ENCODE results near the gene PFAS. TPM values are rescaled to one million over a fixed set of nuclear protein-coding genes. Genes with fewer than 3 reads are reported as not detected.

Gene PFAS
- total RNA-seq, 1 donor from 2014 or later = 23.7 TPM

GRCh38 chr17:8266648-8267479, 17.8 kb downstream of the PFAS start:
- no peak for DNase-seq (ENCODE audit: low read depth)

DNA sequence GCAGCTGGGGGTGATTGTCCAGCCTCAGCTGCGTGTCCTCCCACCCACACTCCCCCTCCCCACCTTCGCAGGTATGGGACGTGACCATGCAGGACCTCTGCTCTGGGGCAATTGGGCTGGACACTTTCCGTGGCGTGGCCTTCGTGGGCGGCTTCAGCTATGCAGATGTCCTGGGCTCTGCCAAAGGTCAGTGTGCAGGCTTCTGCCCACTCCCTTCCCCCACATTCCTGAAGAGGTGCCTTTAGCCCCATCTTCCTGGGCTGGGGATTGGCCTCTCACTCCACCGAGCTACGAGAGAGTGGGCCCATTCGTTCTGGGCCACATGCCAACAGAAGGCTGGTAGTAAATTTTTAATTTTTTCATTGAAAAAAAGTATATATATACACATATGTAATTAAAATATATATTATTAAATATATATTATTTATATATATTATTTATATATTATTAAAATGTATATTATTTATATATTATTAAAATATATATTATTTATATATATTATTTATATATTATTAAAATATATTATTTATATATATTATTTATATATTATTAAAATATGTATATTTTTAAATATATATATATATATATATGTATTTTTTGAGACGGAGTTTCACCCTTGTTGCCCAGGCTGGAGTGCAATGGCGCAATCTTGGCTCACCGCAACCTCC, 18.5 kb downstream of the PFAS start:
- DNase-seq (ENCODE audit: low read depth) = no peak

GRCh38 chr17:8268550-8269298, 19.6 kb downstream of the PFAS start:
- DNase-seq (ENCODE audit: low read depth) = no peak

DNA sequence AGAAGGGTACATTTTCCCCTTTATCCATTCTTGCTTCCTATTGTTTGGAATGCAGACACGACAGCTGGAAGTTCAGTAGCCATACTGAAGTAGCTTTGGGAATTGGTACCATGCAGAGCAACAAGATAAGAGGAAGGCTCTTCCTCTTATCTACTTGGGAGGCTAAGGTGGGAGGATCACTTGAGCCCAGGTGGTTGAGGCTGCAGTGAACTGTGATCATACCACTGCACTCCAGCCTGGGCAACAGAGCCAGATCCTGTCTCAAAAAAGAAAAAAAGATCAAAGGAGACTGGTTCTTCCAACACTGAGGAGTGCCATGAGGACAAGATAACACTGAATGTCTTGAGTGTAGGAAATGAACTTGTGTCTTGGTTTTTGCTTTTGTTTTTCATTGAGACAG, 23.3 kb downstream of the PFAS start:
- DNase-seq (ENCODE audit: low read depth) = no peak

- peak; percentile 89 for DNase-seq (ENCODE audit: low read depth)
These were observed 24.9 kb downstream of the PFAS start for GRCh38 chr17:8273884-8274444.

DNA sequence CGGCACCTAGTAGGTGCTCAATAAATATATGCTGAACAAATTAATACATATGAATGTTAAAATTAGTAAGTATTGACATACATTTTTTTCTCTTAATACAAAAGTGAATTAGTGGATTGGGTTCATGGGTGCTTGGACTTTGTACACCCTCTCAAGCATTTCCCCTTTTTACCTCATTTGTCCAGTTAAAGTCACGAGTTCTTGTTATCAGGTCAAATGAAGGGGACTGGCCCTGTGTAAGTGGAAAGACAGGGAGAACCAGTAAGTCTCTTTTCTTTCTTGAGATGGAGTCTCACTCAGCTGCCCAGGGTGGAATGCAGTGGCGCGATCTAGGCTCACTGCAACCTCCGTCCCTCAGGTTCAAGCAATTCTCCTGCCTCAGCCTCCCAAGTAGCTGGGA, 25.7 kb downstream of the PFAS start:
- DNase-seq (ENCODE audit: low read depth) = no peak

DNA sequence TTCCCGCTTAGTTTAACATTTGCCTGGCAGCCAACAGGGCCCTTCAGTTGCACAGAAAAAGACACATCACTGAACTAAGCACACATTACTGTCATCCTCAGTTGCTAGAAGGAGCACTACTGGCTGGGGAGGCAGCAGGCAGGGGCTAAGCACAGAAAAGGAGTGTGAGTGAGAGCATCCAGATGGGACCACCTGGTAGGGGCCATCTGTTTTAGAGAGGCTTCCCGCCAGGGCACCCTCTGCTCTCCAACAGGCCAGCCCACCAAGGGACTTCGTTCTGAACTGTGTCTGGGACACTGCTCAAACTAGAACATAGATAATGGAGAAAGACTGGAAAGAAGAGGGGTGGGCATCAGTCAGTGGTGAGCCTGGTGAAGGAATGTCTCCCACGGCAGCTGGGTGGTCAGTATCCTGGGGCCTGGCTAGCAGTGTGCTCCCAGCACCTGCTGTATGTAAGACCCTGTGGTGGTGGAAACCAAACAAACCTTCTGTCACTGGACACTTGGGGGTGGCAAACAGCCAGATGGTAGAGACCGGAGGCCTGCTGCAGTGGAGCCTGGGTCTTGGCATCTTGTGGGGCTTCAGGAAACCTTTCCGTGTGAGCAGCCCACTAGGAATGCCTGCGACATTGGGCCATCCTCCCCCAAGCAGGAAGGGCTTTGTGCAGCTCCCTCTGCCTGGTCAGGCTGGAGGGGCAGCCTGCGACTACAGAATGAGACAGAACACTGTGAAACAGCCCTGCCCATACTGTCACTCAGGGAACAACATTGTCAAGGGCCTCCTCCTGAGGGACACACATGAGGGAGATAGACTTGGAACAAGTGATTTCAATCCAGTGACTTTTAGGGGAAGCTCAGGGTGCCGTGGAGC, 26.6 kb downstream of the PFAS start:
- DNase-seq (ENCODE audit: low read depth) = no peak

DNA sequence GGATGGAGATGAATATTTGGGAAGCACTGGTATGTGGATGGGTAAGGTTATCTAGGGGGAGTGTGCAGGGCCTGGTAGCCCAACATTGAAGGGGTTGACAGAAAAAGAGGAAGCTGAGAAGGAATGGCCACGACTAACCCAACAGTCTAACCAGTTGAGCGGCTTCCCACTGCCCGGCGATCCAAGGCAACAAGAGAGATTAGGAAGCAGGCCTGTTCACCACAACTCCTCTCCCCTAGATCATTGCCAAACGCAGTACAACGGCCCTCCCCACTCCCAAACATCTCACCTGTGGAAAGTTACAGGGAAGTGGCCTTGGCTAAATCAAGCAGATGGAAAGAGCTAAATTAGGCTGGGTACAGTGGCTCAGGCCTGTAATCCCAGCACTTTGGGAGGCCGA, 28.2 kb downstream of the PFAS start:
- DNase-seq (ENCODE audit: low read depth) = no peak

GRCh38 chr17:8282345-8282744, 33.3 kb downstream of the PFAS start:
- no peak for DNase-seq (ENCODE audit: low read depth)

DNA sequence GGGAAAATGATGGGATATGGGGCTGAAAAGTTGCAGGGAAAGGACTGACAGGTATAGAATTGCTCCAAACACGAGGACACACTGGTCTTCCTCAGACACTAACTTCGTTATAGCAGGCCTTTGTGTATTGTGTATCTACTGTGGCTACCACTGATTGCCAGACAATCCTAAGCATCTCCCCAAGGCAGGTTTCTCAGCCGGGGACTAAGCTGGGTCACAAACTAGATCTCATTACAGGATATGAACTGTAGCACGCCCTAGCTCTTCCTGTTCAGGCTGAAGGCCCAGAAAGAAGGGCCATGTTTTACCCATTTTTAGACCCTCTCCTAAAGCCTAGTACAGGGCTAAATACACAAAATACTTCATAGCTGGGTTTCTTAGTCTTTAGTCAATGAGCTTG, 34.3 kb downstream of the PFAS start:
- DNase-seq (ENCODE audit: low read depth) = no peak

DNA sequence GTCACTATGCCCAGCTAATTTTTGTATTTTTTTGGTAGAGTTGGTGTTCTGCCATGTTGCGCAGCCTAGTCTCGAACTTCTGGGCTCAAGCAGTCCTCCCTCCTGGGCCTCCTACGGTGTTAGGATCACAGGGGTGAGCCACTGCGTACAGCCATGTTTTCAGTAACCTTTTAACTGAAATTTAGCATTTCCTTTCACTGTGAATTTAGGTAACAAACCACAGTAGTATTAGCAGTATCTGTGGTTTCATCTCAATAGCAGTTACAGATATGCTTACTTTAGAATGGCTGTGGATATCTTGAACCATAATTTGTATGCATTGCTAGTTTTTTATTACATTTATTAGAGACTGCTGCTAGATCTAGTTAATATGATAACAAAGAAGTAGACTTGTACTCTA, 35.0 kb downstream of the PFAS start:
- no peak for DNase-seq (ENCODE audit: low read depth)

DNA sequence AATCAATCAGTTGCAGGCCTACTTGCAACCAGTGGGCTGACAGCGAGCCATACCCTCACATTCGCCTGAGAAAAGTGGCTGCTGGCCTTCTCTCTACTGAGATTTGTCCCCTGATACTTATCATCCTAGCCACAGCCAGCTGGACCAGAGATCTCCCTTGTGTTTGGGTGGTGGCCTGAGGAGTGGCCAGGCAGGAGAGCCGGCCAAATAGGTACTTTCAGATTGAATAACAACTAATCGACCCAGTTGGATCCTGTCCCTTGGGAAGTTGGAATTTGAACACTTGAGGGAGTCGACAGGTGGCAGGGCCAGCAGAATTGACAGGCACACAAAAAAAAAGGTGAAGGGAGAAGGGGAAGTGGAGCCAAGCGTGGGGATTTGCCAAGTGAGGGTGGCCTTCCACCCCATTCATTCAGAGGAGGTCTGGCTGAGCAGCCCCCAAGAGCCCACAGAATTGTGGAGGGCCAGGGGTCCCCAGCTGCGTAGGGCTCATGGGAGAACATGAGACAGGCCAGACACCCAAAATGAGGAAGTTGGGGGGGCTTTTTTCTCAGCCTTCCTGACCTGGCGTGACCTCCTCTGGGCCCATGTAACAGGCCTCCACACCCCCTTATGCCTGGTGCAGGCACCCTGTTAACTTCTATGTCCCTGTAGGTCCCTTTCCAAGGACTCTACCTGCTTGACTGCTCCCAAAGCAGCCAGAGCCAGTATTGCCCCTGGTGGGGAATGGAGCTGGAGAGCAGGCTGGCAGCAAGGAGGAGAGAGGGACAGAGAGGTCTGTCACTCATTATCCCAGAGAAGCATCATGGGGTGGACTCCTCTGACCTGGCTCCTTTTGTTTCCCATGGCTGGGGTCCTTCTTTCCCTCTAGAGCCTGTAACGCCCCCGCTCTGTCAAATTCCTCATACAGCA, 36.4 kb downstream of the PFAS start:
- no peak for DNase-seq (ENCODE audit: low read depth)

GRCh38 chr17:8287651-8288335, 38.7 kb downstream of the PFAS start:
- DNase-seq (ENCODE audit: low read depth) = no peak

- peak; percentile 69 for DNase-seq (ENCODE audit: low read depth)
These were observed 39.4 kb downstream of the PFAS start, which contains the start of gene RANGRF for GRCh38 chr17:8288336-8289102. RANGRF (plus strand) TSS chr17:8288670; CDS start chr17:8288789, 119 bp downstream.

- no peak for DNase-seq (ENCODE audit: low read depth)
These were observed 40.0 kb downstream of the PFAS start for GRCh38 chr17:8289103-8289397.

DNA sequence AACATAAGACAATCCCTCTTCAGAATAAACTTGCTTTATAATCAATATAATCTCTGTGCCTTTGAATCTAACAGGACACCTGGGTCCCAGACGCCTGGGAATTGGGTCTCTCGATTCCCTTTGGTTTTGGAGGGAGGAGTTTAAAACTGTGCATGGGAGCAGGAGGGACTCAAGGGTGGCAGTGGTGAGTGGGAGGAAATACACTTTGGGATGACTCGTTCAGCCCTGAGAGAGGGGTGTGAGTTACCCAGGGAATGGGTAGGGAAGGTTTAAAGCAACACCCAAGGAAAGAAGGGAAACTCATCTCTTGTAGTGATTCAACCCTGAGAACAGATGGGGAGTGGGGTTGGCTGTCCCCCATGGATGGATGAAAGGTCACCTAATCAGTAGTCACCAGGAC, 41.0 kb downstream of the PFAS start:
- peak; percentile 7 for DNase-seq (ENCODE audit: low read depth)

- no peak for DNase-seq (ENCODE audit: low read depth)
These were observed 43.7 kb downstream of the PFAS start for GRCh38 chr17:8292639-8293395.

GRCh38 chr17:8294361-8294760, 45.3 kb downstream of the PFAS start:
- no peak for DNase-seq (ENCODE audit: low read depth)

Data from renal cortical epithelial cell (primary cell).